HepG2 (cell line): ENCODE data around the gene ARL9. TPM values are rescaled to one million over a fixed set of nuclear protein-coding genes. Genes with fewer than 3 reads are reported as not detected.

Experiments used
- ATF5 ChIP-seq: sonication (generic); formaldehyde crosslinking; IDR thresholded peaks from 2 replicates; pipeline ENCODE4 v1.4.0; 2020; ENCODE audit warnings: mild to moderate bottlenecking, low read depth, missing genetic modification reagents
- EP300 ChIP-seq, 3 experiments: sonication (generic) in 1 of 3; formaldehyde crosslinking in 1 of 3; IDR thresholded peaks; 2 replicates each; pipeline versions ENCODE4 v1.5.1 to v1.6.1; 2011 to 2020; ENCODE audit warnings: low read depth in 2 of 3, low read length in 2 of 3, borderline replicate concordance in 1 of 3, improper control_type of control experiment in 1 of 3, mild to moderate bottlenecking in 1 of 3, missing genetic modification reagents in 1 of 3, moderate library complexity in 1 of 3
- FUBP1 ChIP-seq: sonication (generic); formaldehyde crosslinking; IDR thresholded peaks from 2 replicates; pipeline ENCODE4 v1.5.1; 2020; ENCODE audit warnings: missing genetic modification reagents, mild to moderate bottlenecking, borderline replicate concordance
- GATAD1 ChIP-seq: IDR thresholded peaks from 2 replicates; pipeline ENCODE4 v1.6.1; 2016; ENCODE audit warnings: missing genetic modification reagents, missing compliant biosample characterization
- HMG20A ChIP-seq: IDR thresholded peaks from 2 replicates; pipeline ENCODE4 v1.6.1; 2016; ENCODE audit warnings: borderline replicate concordance
- HOMEZ ChIP-seq: IDR thresholded peaks from 2 replicates; pipeline ENCODE4 v1.6.1; 2016; ENCODE audit warnings: low read depth
- KAT2B ChIP-seq: fragments of 150-350 bp; IDR thresholded peaks from 2 replicates; pipeline ENCODE4 v1.6.1; 2014; ENCODE audit warnings: low read depth, low read length, borderline replicate concordance
- KAT8 ChIP-seq: IDR thresholded peaks from 2 replicates; pipeline ENCODE4 v1.6.1; 2016; ENCODE audit warnings: missing genetic modification reagents, missing compliant biosample characterization
- RNF219 ChIP-seq: sonication (generic); formaldehyde crosslinking; IDR thresholded peaks from 2 replicates; pipeline ENCODE4 v1.5.0; 2020; ENCODE audit warnings: mild to moderate bottlenecking, missing genetic modification reagents
- SCMH1 ChIP-seq: sonication (generic); formaldehyde crosslinking; IDR thresholded peaks from 2 replicates; pipeline ENCODE4 v1.9.0; 2021; ENCODE audit warnings: missing genetic modification reagents, mild to moderate bottlenecking, borderline replicate concordance
- SRY ChIP-seq: sonication (generic); formaldehyde crosslinking; IDR thresholded peaks from 2 replicates; pipeline ENCODE4 v1.8.0; 2022; ENCODE audit warnings: mild to moderate bottlenecking, missing genetic modification reagents
- SYNCRIP ChIP-seq: fragments of 200-400 bp; formaldehyde crosslinking; IDR thresholded peaks from 2 replicates; pipeline ENCODE4 v1.6.1; 2018; ENCODE audit warnings: mild to moderate bottlenecking, low read depth, low read length; ENCODE audit not compliant: insufficient read depth
- YY1 ChIP-seq: IDR thresholded peaks from 2 replicates; pipeline ENCODE4 v1.6.1; 2011; ENCODE audit warnings: low read length, low read depth, moderate library complexity, mild to moderate bottlenecking; ENCODE audit not compliant: insufficient read depth, insufficient replicate concordance
- ZNF136 ChIP-seq: sonication (generic); formaldehyde crosslinking; IDR thresholded peaks from 2 replicates; pipeline ENCODE4 v1.8.1; 2022; ENCODE audit warnings: low read depth, mild to moderate bottlenecking, moderate library complexity, missing genetic modification reagents
- ZNF331 ChIP-seq: sonication (generic); formaldehyde crosslinking; IDR thresholded peaks from 2 replicates; pipeline ENCODE4 v1.4.0; 2020; ENCODE audit warnings: missing genetic modification reagents
- ZNF337 ChIP-seq: sonication (generic); formaldehyde crosslinking; IDR thresholded peaks from 2 replicates; pipeline ENCODE4 v1.5.1; 2020; ENCODE audit warnings: missing genetic modification reagents, low read depth, mild to moderate bottlenecking, borderline replicate concordance
- ZNF484 ChIP-seq: sonication (generic); formaldehyde crosslinking; IDR thresholded peaks from 2 replicates; pipeline ENCODE4 v1.5.1; 2020; ENCODE audit warnings: mild to moderate bottlenecking, low read depth, missing genetic modification reagents, borderline replicate concordance
- ZNF501 ChIP-seq: sonication (generic); formaldehyde crosslinking; IDR thresholded peaks from 2 replicates; pipeline ENCODE4 v1.5.1; 2020; ENCODE audit warnings: mild to moderate bottlenecking, moderate library complexity, missing genetic modification reagents
- ZNF619 ChIP-seq: sonication (generic); formaldehyde crosslinking; IDR thresholded peaks from 2 replicates; pipeline ENCODE4 v1.4.0; 2020; ENCODE audit warnings: mild to moderate bottlenecking, missing genetic modification reagents
- ZNF740 ChIP-seq: sonication (generic); formaldehyde crosslinking; IDR thresholded peaks from 2 replicates; pipeline ENCODE4 v1.4.0; 2020; ENCODE audit warnings: missing genetic modification reagents
- ZSCAN31 ChIP-seq: sonication (generic); formaldehyde crosslinking; IDR thresholded peaks from 2 replicates; pipeline ENCODE4 v1.5.0; 2020; ENCODE audit warnings: low read depth, mild to moderate bottlenecking, missing genetic modification reagents
- polyA plus RNA-seq, 8 experiments: library from polyadenylated mRNA; depleted of rRNA in 3 of 8; stranded (reverse) in 7 of 8; unstranded in 1 of 8; fragments of >200 nt; fragmentation: Illumina TruSeq in 4 of 8; extraction: Trizol in 4 of 8; gene quantifications; 2 replicates each; pipeline versions ENCODE4 v1.2.1 to v1.2.3, GENCODE V29; 2011 to 2016; ENCODE audit warnings: low read depth in 4 of 8, missing spikeins in 1 of 8, mixed read lengths in 1 of 8; ENCODE audit not compliant: insufficient read depth in 1 of 8
- total RNA-seq, 5 experiments: library from RNA; depleted of rRNA; stranded (reverse); fragments of >200 nt; fragmentation: Illumina TruSeq; extraction: Trizol; gene quantifications; 2 replicates each; pipeline ENCODE4 v1.2.3, GENCODE V29; 2016; ENCODE audit warnings: low read depth in 1 of 5

The ARL9 gene
- total and polyA plus RNA-seq, 2 of the 13 experiments (the other 11 are each of a cell fraction or from before 2014, with no cell fraction given): not detected

- TF ChIP-seq EP300 (IDR thresholded peaks at IDR 0.05; ENCODE audit: low read depth in 2 of 2, low read length in 2 of 2): no peak
- TF ChIP-seq EP300 (CRISPR knock-in tag; IDR thresholded peaks at IDR 0.05; ENCODE audit: borderline replicate concordance): peak; percentile 20; the same call in 1 of the 2 replicates
- TF ChIP-seq FUBP1 (CRISPR knock-in tag): no peak
- TF ChIP-seq ZSCAN31 (CRISPR knock-in tag): 0 out of 2 replicates have a peak, but pooled peaks have one; percentile 29
- TF ChIP-seq SRY (CRISPR knock-in tag): peak; percentile 37; the same call in 1 of the 2 replicates
- TF ChIP-seq SYNCRIP: no peak
- no peak for TF ChIP-seq SCMH1
- no peak for TF ChIP-seq HMG20A
- no peak for TF ChIP-seq HOMEZ
- TF ChIP-seq ZNF619: 0 out of 2 replicates have a peak, but pooled peaks have one; percentile 70
- TF ChIP-seq GATAD1 (CRISPR knock-in tag): peak; percentile 91
- peak; percentile 34; the same call in 1 of the 2 replicates for TF ChIP-seq ZNF331
- no peak for TF ChIP-seq ZNF740 (CRISPR knock-in tag)
- TF ChIP-seq KAT2B: no peak
- TF ChIP-seq ZNF337 (CRISPR knock-in tag): no peak; the same call in 1 of the 2 replicates
- TF ChIP-seq RNF219 (CRISPR knock-in tag): 0 out of 2 replicates have a peak, but pooled peaks have one; percentile 6
- no peak for TF ChIP-seq ZNF484
- TF ChIP-seq KAT8: peak; percentile 92
- TF ChIP-seq ATF5: 0 out of 2 replicates have a peak, but pooled peaks have one; percentile 24
- 0 out of 2 replicates have a peak, but pooled peaks have one; percentile 34 for TF ChIP-seq ZNF136
- peak; percentile 95 for TF ChIP-seq YY1
- TF ChIP-seq ZNF501 (CRISPR knock-in tag): peak; percentile 48; the same call in 1 of the 2 replicates
Observed at GRCh38 chr4:56467284-56468096, 38.1 kb upstream of the ARL9 start, which contains the start of gene SRP72 (continued).
